Neuronal stem cell (in vitro differentiated cells): ENCODE measurements around the gene HES5.

Experiments
- DNase-seq: peaks from one replicate; pipeline ENCODE4 v3.0.0-alpha.2; 2013; ENCODE audit warnings: low spot score
- H2AFZ ChIP-seq: one replicate; pipeline ENCODE4 v1.6.1; 2013; ENCODE audit warnings: mild to moderate bottlenecking, low read length, inconsistent platforms
- H2AK5ac ChIP-seq: 2 replicates; pipeline ENCODE4 v1.6.1; 2013; ENCODE audit warnings: low read depth, mild to moderate bottlenecking, inconsistent platforms, low read length, moderate library complexity, mixed read lengths
- H2BK120ac ChIP-seq: 2 replicates; pipeline ENCODE4 v1.6.1; 2013; ENCODE audit warnings: low read depth, mild to moderate bottlenecking, inconsistent platforms, low read length, moderate library complexity, mixed read lengths
- H2BK12ac ChIP-seq: one replicate; pipeline ENCODE4 v1.6.1; 2013; ENCODE audit warnings: low read length, inconsistent platforms
- H2BK15ac ChIP-seq: 2 replicates; pipeline ENCODE4 v1.6.1; 2013; ENCODE audit warnings: mild to moderate bottlenecking, low read length, inconsistent platforms, mixed read lengths
- H2BK5ac ChIP-seq: one replicate; pipeline ENCODE4 v1.6.1; 2013; ENCODE audit warnings: inconsistent platforms, mild to moderate bottlenecking, low read length, moderate library complexity
- H3K14ac ChIP-seq: one replicate; pipeline ENCODE4 v1.6.1; 2013; ENCODE audit warnings: low read length, inconsistent platforms
- H3K18ac ChIP-seq: 2 replicates; pipeline ENCODE4 v1.6.1; 2013; ENCODE audit warnings: low read length, inconsistent platforms
- H3K23ac ChIP-seq: 2 replicates; pipeline ENCODE4 v1.6.1; 2013; ENCODE audit warnings: low read depth, mild to moderate bottlenecking, mixed read lengths, low read length, inconsistent platforms; ENCODE audit not compliant: poor library complexity
- H3K27ac ChIP-seq: replicated peaks from 3 replicates; pipeline ENCODE4 v1.5.1; 2013; ENCODE audit warnings: low read length, inconsistent platforms
- H3K27me3 ChIP-seq, 3 experiments: 2 replicates each; pipeline ENCODE4 v1.6.1; 2013; ENCODE audit warnings: low read length in 3 of 3, mild to moderate bottlenecking in 2 of 3, inconsistent platforms in 1 of 3, low read depth in 1 of 3, mixed read lengths in 1 of 3, moderate library complexity in 1 of 3; ENCODE audit not compliant: control insufficient read depth in 3 of 3, insufficient read depth in 3 of 3
- H3K36me3 ChIP-seq, 2 donors: replicated peaks in 1 of 2; 2 replicates each; pipeline ENCODE4 v1.6.1; 2013; ENCODE audit warnings: low read length in 2 of 2; ENCODE audit not compliant: control insufficient read depth in 2 of 2, insufficient read depth in 2 of 2
- H3K4ac ChIP-seq: 2 replicates; pipeline ENCODE4 v1.6.1; 2013; ENCODE audit warnings: inconsistent platforms, mild to moderate bottlenecking, low read length, moderate library complexity
- H3K4me1 ChIP-seq, 2 donors: 1 replicate in 1 of 2; 2 replicates in 1 of 2; pipeline ENCODE4 v1.6.1; 2013; ENCODE audit warnings: low read length in 2 of 2, low read depth in 1 of 2; ENCODE audit not compliant: control insufficient read depth in 2 of 2, insufficient read depth in 1 of 2
- H3K4me2 ChIP-seq: one replicate; pipeline ENCODE4 v1.6.1; 2013; ENCODE audit warnings: mild to moderate bottlenecking, low read length, inconsistent platforms; ENCODE audit not compliant: insufficient read depth, poor library complexity, severe bottlenecking
- H3K4me3 ChIP-seq, 2 donors: 2 replicates each; pipeline ENCODE4 v1.5.1; 2013; ENCODE audit warnings: low read length in 2 of 2, mild to moderate bottlenecking in 2 of 2, inconsistent platforms in 1 of 2, moderate library complexity in 1 of 2
- H3K79me1 ChIP-seq: one replicate; pipeline ENCODE4 v1.6.1; 2013; ENCODE audit warnings: low read depth, mild to moderate bottlenecking, inconsistent platforms, low read length, moderate library complexity
- H3K9ac ChIP-seq: one replicate; pipeline ENCODE4 v1.6.1; 2013; ENCODE audit warnings: mild to moderate bottlenecking, low read depth, low read length, inconsistent platforms; ENCODE audit not compliant: poor library complexity
- H3K9me3 ChIP-seq, 2 donors: replicated peaks in 1 of 2; 2 replicates each; pipeline versions ENCODE3 to v1.6.1; 2013; ENCODE audit warnings: low read length in 2 of 2, mild to moderate bottlenecking in 2 of 2, inconsistent platforms in 1 of 2, low read depth in 1 of 2, mixed read lengths in 1 of 2, moderate library complexity in 1 of 2; ENCODE audit not compliant: control insufficient read depth in 2 of 2, insufficient read depth in 1 of 2
- H4K8ac ChIP-seq: one replicate; pipeline ENCODE4 v1.6.1; 2013; ENCODE audit warnings: low read depth, mild to moderate bottlenecking, inconsistent platforms, low read length, moderate library complexity
- H4K91ac ChIP-seq: one replicate; pipeline ENCODE4 v1.6.1; 2013; ENCODE audit warnings: low read length, low read depth, mild to moderate bottlenecking, inconsistent platforms; ENCODE audit not compliant: poor library complexity
- WGBS, 2 donors: extraction: QIAGEN DNeasy Blood & Tissue Kit; methylation state at CpG; one replicate each; pipeline ENCODE4 v1.1.7; 2013; ENCODE audit warnings: missing lambda C conversion rate in 2 of 2, mixed read lengths in 1 of 2; ENCODE audit not compliant: insufficient read length in 2 of 2, insufficient replicate concordance in 1 of 2; ENCODE audit errors: extremely low coverage in 2 of 2; 5-methylcytosine and 5-hydroxymethylcytosine counted together

The HES5 gene

DNA sequence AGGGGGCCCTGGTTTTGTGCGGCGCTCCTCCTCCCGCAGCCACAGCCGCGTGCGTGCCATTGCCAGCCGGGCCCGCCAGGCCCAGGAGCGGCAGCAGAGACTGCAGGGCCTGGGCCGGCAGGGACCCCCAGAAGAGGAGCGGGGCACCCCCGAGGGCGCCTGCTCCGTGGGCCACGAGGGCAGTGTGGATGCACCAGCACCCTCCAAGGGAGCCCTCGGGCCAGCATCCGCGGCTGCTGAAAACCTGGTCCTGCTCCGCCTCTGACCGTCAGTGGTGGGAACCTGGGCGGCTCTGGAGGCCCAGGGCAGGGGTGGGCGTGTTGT, 25.2 kb downstream of the HES5 start:
- H2AK5ac ChIP-seq: peak overlapping the region; percentile 90
- no peak overlapping the region for H3K4me2 ChIP-seq
- H3K79me1 ChIP-seq: no peaks in the 10 kb centered on the region
- H3K9me3 ChIP-seq: no peaks in the 10 kb centered on the region
- H3K18ac ChIP-seq: peak overlapping the region; percentile 90
- H3K4me3 ChIP-seq: no peak overlapping the region
- peak overlapping the region; percentile 89 for H3K23ac ChIP-seq
- DNase-seq: no peak
- H3K36me3 ChIP-seq: peaks cover 19 to 28% of the 10 kb centered on the region in 2 donors
- H2BK120ac ChIP-seq: no peak overlapping the region
- no peak overlapping the region for H3K9ac ChIP-seq
- H2AFZ ChIP-seq: no peak overlapping the region
- no peak overlapping the region for H3K27ac ChIP-seq
- H2BK5ac ChIP-seq: no peak overlapping the region
- H3K4ac ChIP-seq: no peak overlapping the region
- no peak overlapping the region for H2BK15ac ChIP-seq
- peaks cover 2 to 3% of the 10 kb centered on the region in 2 donors for H3K4me1 ChIP-seq
- no CpG with 5 or more reads among the region's 22 CpGs for WGBS, 2 donors
- no peak overlapping the region for H4K91ac ChIP-seq
- peak overlapping the region; percentile 82 for H3K14ac ChIP-seq
- no peaks in the 10 kb centered on the region for H3K27me3 ChIP-seq
- peak overlapping the region; percentile 65 for H4K8ac ChIP-seq
- no peak overlapping the region for H2BK12ac ChIP-seq

DNA sequence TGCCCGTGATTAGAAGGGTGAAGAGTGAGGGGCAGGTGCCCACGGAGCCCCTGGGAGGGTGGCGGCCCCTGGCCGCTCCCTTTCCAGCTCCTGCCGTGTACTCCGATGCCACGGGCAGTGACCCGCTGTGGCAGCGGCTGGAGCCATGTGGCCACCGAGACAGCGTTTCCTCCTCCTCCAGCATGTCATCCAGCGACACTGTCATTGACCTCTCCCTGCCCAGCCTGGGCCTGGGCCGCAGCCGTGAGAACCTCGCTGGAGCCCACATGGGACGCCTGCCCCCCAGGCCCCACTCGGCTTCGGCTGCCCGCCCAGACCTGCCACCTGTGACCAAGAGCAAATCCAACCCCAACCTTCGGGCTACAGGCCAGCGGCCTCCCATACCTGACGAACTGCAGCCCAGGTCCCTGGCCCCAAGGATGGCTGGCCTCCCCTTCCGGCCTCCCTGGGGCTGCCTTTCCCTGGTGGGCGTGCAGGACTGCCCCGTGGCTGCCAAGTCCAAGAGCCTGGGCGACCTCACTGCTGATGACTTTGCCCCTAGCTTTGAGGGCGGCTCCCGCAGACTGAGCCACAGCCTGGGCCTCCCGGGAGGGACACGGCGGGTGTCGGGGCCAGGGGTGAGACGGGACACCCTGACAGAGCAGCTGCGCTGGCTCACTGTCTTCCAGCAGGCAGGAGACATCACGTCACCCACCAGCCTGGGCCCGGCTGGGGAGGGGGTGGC, 25.7 kb downstream of the HES5 start:
- peak overlapping the region; percentile 96 for H2BK15ac ChIP-seq
- peaks cover 2 to 3% of the 10 kb centered on the region in 2 donors for H3K4me1 ChIP-seq
- no CpG with 5 or more reads among the region's 36 CpGs for WGBS, 2 donors
- H3K4me3 ChIP-seq: no peak overlapping the region
- H3K9me3 ChIP-seq: no peaks in the 10 kb centered on the region
- H2BK12ac ChIP-seq: peak overlapping the region; percentile 58
- H2BK120ac ChIP-seq: no peak overlapping the region
- H4K8ac ChIP-seq: peak overlapping the region; percentile 43
- peak overlapping the region; percentile 82 for H3K14ac ChIP-seq
- H3K9ac ChIP-seq: peak overlapping the region; percentile 44
- H3K23ac ChIP-seq: peak overlapping the region; percentile 55
- no peak overlapping the region for H3K4ac ChIP-seq
- DNase-seq: no peak
- no peak overlapping the region for H3K4me2 ChIP-seq
- peak overlapping the region; percentile 90 for H3K18ac ChIP-seq
- no peak overlapping the region for H2BK5ac ChIP-seq
- H3K36me3 ChIP-seq: peaks cover 14 to 22% of the 10 kb centered on the region in 2 donors
- H3K27me3 ChIP-seq: no peaks in the 10 kb centered on the region
- H2AK5ac ChIP-seq: peak overlapping the region; percentile 90
- H3K27ac ChIP-seq: no peak overlapping the region
- H2AFZ ChIP-seq: no peak overlapping the region
- H4K91ac ChIP-seq: peak overlapping the region; percentile 53
- H3K79me1 ChIP-seq: no peaks in the 10 kb centered on the region

DNA sequence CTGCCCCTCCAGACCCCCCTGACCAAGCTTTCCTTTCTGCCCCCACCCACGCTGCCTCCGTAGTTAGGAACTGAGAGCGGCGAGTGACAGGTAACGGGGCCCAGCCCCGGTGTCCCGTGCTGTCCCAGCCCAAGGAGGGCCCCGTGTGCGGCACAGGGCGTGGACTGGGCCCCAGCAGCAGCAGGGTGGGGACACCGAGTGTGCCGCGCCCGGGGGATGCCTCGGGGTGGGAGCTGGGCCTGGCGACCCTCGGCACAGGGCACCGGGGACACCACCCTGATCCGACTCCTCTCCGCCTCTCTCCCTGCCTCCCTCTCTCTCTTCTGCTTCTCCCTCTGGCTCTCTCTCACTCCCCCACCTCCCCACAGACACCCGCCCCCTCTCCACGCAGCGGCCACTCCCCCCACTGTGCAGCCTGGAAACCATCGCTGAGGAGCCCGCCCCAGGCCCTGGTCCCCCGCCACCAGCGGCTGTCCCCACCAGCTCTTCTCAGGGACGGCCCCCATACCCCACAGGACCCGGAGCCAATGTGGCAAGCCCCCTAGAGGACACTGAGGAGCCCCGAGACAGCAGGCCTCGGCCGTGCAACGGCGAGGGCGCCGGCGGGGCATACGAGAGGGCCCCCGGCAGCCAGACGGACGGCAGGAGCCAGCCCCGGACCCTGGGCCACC, 26.4 kb downstream of the HES5 start:
- no peak overlapping the region for H3K27ac ChIP-seq

More for the DNA sequence above, 26.4 kb downstream of the HES5 start:
- H3K9ac ChIP-seq: peak overlapping the region; percentile 81
- peak overlapping the region; percentile 43 for H4K8ac ChIP-seq
- peaks cover 9 to 15% of the 10 kb centered on the region in 2 donors for H3K36me3 ChIP-seq
- peak overlapping the region; percentile 80 for H3K18ac ChIP-seq
- H3K23ac ChIP-seq: peak overlapping the region; percentile 73
- H4K91ac ChIP-seq: no peak overlapping the region
- no peak overlapping the region for H2BK5ac ChIP-seq
- H3K4ac ChIP-seq: no peak overlapping the region
- H2AFZ ChIP-seq: no peak overlapping the region
- H2AK5ac ChIP-seq: peak overlapping the region; percentile 91
- no peaks in the 10 kb centered on the region for H3K79me1 ChIP-seq
- H2BK12ac ChIP-seq: no peak overlapping the region
- H3K4me1 ChIP-seq: peaks cover 2 to 3% of the 10 kb centered on the region in 2 donors
- no peaks in the 10 kb centered on the region for H3K9me3 ChIP-seq
- H2BK15ac ChIP-seq: no peak overlapping the region
- peak overlapping the region; percentile 21 for H3K14ac ChIP-seq
- H2BK120ac ChIP-seq: peak overlapping the region; percentile 87
- H3K4me3 ChIP-seq: no peak overlapping the region
- DNase-seq: no peak
- WGBS, 2 donors: no CpG with 5 or more reads among the region's 42 CpGs
- peaks cover 0 to 4% (median 0%) of the 10 kb centered on the region in 3 experiments for H3K27me3 ChIP-seq
- no peak overlapping the region for H3K4me2 ChIP-seq
